Thyroid gland (tissue), 4 donors: ENCODE results near the gene MAEA.

Experiments
- CTCF ChIP-seq, 6 experiments: fragments of 200-600 bp in 3 of 6; fragments of 450-650 bp in 3 of 6; sonication (generic) in 3 of 6; IDR thresholded peaks; one replicate each; pipeline ENCODE4 v1.5.1; 2016 to 2019; ENCODE audit warnings: antibody characterized with exemption in 6 of 6, mild to moderate bottlenecking in 2 of 6, inconsistent platforms in 1 of 6, moderate library complexity in 1 of 6
- POLR2A ChIP-seq, 2 donors: fragments of 450-650 bp; IDR thresholded peaks; one replicate each; pipeline ENCODE4 v1.6.1; 2017; ENCODE audit warnings: antibody characterized with exemption in 2 of 2, mild to moderate bottlenecking in 2 of 2, moderate library complexity in 1 of 2

GRCh38 chr4:1362046-1362445, 72.4 kb downstream of the MAEA start:
- TF ChIP-seq CTCF (IDR thresholded peaks at IDR 0.05) (no peak), POLR2A (IDR thresholded peaks at IDR 0.05) (no peak)
